A673 (cell line): Measurements from ENCODE around the gene LFNG. TPM values are rescaled to one million over a fixed set of nuclear protein-coding genes. Genes with fewer than 3 reads are reported as not detected.

ENCODE experiments used
- BruUV-seq: library from RNA; stranded (reverse); fragments of 400-500 nt; replicated peaks from 2 replicates; lab custom pipeline; 2021; lab: Mats Ljungman, UMichigan
- CTCF ChIA-PET: fragments of 300-600 bp; sonication (Branson Sonifier 250); formaldehyde crosslinking; loops from one replicate; lab custom pipeline; 2022; ENCODE audit warnings: antibody characterized with exemption; lab: Charles Lee
- POLR2A ChIA-PET: fragments of 300-600 bp; sonication (Branson Sonifier 250); formaldehyde crosslinking; loops from one replicate; lab custom pipeline; 2022; ENCODE audit warnings: antibody characterized with exemption; ENCODE audit not compliant: low non-redundant PET; lab: Charles Lee
- DNase-seq: peaks from one replicate; pipeline ENCODE4 v3.0.0-alpha.2; 2015; ENCODE audit warnings: low spot score
- H3K27ac ChIP-seq: fragments of 200-600 bp; sonication (generic); 2 replicates; pipeline ENCODE4 v1.5.1; 2016; ENCODE audit warnings: mixed run types, low read depth, mild to moderate bottlenecking, mixed read lengths, antibody characterized with exemption, low read length; ENCODE audit not compliant: poor library complexity, severe bottlenecking
- H3K27me3 ChIP-seq: fragments of 200-600 bp; sonication (generic); replicated peaks from 2 replicates; pipeline ENCODE4 v1.6.1; 2017; ENCODE audit warnings: mixed run types, low read depth, mild to moderate bottlenecking, mixed read lengths, antibody characterized with exemption, low read length; ENCODE audit not compliant: insufficient read depth, poor library complexity
- H3K36me3 ChIP-seq: fragments of 200-600 bp; sonication (generic); 2 replicates; pipeline ENCODE4 v1.6.1; 2016; ENCODE audit warnings: mixed run types, mild to moderate bottlenecking, mixed read lengths, antibody characterized with exemption, low read length; ENCODE audit not compliant: insufficient read depth, poor library complexity, severe bottlenecking
- H3K4me1 ChIP-seq: fragments of 200-600 bp; sonication (generic); 2 replicates; pipeline ENCODE4 v1.6.1; 2017; ENCODE audit warnings: mixed run types, mild to moderate bottlenecking, mixed read lengths, antibody characterized with exemption, low read length; ENCODE audit not compliant: insufficient read depth, poor library complexity, severe bottlenecking
- H3K4me3 ChIP-seq: fragments of 200-600 bp; sonication (generic); 2 replicates; pipeline ENCODE4 v1.5.1; 2016; ENCODE audit warnings: low read depth, mixed run types, mild to moderate bottlenecking, mixed read lengths, low read length; ENCODE audit not compliant: poor library complexity, severe bottlenecking
- H3K9me3 ChIP-seq: fragments of 200-600 bp; sonication (generic); 2 replicates; pipeline ENCODE4 v1.6.1; 2016; ENCODE audit warnings: mixed run types, low read depth, mild to moderate bottlenecking, mixed read lengths, antibody characterized with exemption, low read length; ENCODE audit not compliant: poor library complexity, severe bottlenecking
- CTCF ChIP-seq: fragments of 300-800, 200-600 bp; sonication (generic); conservative IDR thresholded peaks from 2 replicates; pipeline ENCODE4 v1.5.1; 2017; ENCODE audit warnings: low read depth, mild to moderate bottlenecking, antibody characterized with exemption, low read length, moderate library complexity, mixed read lengths
- EZH2 ChIP-seq: fragments of 200-600 bp; sonication (generic); IDR thresholded peaks from 2 replicates; pipeline ENCODE4 v1.6.1; 2017; ENCODE audit warnings: borderline replicate concordance, low read depth, mild to moderate bottlenecking, mixed read lengths, antibody characterized with exemption, low read length; ENCODE audit not compliant: poor library complexity, severe bottlenecking
- intact Hi-C: fragments of 100-400 bp; cut with micrococcal nuclease; formaldehyde crosslinking; loops from one replicate; pipeline ENCODE4 v1.10.0; 2022; ENCODE audit not compliant: unreplicated experiment
- total RNA-seq: library from RNA; stranded (reverse); gene quantifications from 2 replicates; pipeline ENCODE4 v1.2.3, GENCODE V29; 2021

LFNG gene
- total RNA-seq, 1 experiment from 2014 or later = 11.7 TPM

- DNase-seq = peak; percentile 88
- no TSS peak for BruUV-seq
- peak overlapping the region; percentile 54 for H3K27ac ChIP-seq
- H3K4me1 ChIP-seq = peaks cover 16% of the 10 kb centered on the region
- CTCF ChIA-PET = interaction anchor here (0.6 kb wide), 1 partner anchor 32 kb away, joined by 4 read pairs; no protein-coding TSS in a partner anchor
- intact Hi-C loops = no loop called here
- no peak overlapping the region for H3K4me3 ChIP-seq
- H3K36me3 ChIP-seq = no peaks in the 10 kb centered on the region
- no peaks in the 10 kb centered on the region for H3K27me3 ChIP-seq
- TF ChIP-seq EZH2 (no peak), CTCF (no peak)
- no peaks in the 10 kb centered on the region for H3K9me3 ChIP-seq
- POLR2A ChIA-PET = no interaction called here
Measured at GRCh38 chr7:2495418-2496299, 23.9 kb upstream of the LFNG start.

- ChIA-PET CTCF (interaction anchor here (0.6 kb wide), 1 partner anchor 31 kb away, joined by 4 read pairs; no protein-coding TSS in a partner anchor), POLR2A (no interaction called here)
- intact Hi-C loops = no loop called here
- Histone ChIP-seq H3K27ac (peak overlapping the region; percentile 54), H3K4me1 (peaks cover 16% of the 10 kb centered on the region), H3K4me3 (no peak overlapping the region), H3K27me3 (no peaks in the 10 kb centered on the region), H3K36me3 (no peaks in the 10 kb centered on the region), H3K9me3 (no peaks in the 10 kb centered on the region)
- no TSS peak for BruUV-seq
- TF ChIP-seq CTCF (no peak), EZH2 (no peak)
- DNase-seq = no peak
Measured at GRCh38 chr7:2496375-2496774, 23.2 kb upstream of the LFNG start.

- no peaks in the 10 kb centered on the region for H3K27me3 ChIP-seq
- H3K36me3 ChIP-seq = no peaks in the 10 kb centered on the region
- ChIA-PET CTCF (no interaction called here), POLR2A (no interaction called here)
- no peak for TF ChIP-seq EZH2
- no peak for TF ChIP-seq CTCF
- H3K4me3 ChIP-seq = no peak overlapping the region
- H3K4me1 ChIP-seq = peaks cover 16% of the 10 kb centered on the region
- intact Hi-C loops = no loop called here
- BruUV-seq = no TSS peak
- no peak for DNase-seq
- H3K27ac ChIP-seq = no peak overlapping the region
- no peaks in the 10 kb centered on the region for H3K9me3 ChIP-seq
Measured at GRCh38 chr7:2497065-2497464, 22.5 kb upstream of the LFNG start.
